Immature natural killer cell (primary cell): ENCODE measurements around the gene SPTY2D1. TPM values are rescaled to one million over a fixed set of nuclear protein-coding genes. Genes with fewer than 3 reads are reported as not detected.
"Not testable (repeated sequence)": the region's sequence is repeated elsewhere in the genome, so short reads cannot be mapped to it uniquely, and the experiment has no call there.

Experiments
- DNase-seq, 3 donors: peaks; one replicate each; pipeline ENCODE4 v3.0.0; 2022; ENCODE audit warnings: mixed read lengths in 1 of 3
- H3K27ac Mint-ChIP-seq, 6 donors: one replicate each; pipeline ENCODE4 v1.8.0; 2020; ENCODE audit warnings: mixed read lengths in 6 of 6, mild to moderate bottlenecking in 5 of 6, inconsistent platforms in 4 of 6, moderate library complexity in 3 of 6
- H3K27me3 Mint-ChIP-seq, 3 donors: one replicate each; pipeline ENCODE4 v1.8.0; 2020 to 2021; ENCODE audit warnings: low read depth in 3 of 3, mild to moderate bottlenecking in 3 of 3, mixed read lengths in 3 of 3, moderate library complexity in 3 of 3, inconsistent platforms in 1 of 3
- H3K36me3 Mint-ChIP-seq, 3 donors: one replicate each; pipeline ENCODE4 v1.8.0; 2020; ENCODE audit warnings: mixed read lengths in 3 of 3, inconsistent platforms in 2 of 3, mild to moderate bottlenecking in 2 of 3
- H3K4me1 Mint-ChIP-seq, 2 donors: one replicate each; pipeline ENCODE4 v1.8.0; 2020; ENCODE audit warnings: inconsistent platforms in 2 of 2, mild to moderate bottlenecking in 2 of 2, mixed read lengths in 2 of 2, moderate library complexity in 1 of 2
- H3K4me3 Mint-ChIP-seq, 5 donors: one replicate each; pipeline ENCODE4 v1.8.0; 2020; ENCODE audit warnings: mild to moderate bottlenecking in 5 of 5, mixed read lengths in 5 of 5, inconsistent platforms in 3 of 5, moderate library complexity in 3 of 5
- H3K9me3 Mint-ChIP-seq, 6 donors: one replicate each; pipeline ENCODE4 v1.8.0; 2020; ENCODE audit warnings: mild to moderate bottlenecking in 6 of 6, mixed read lengths in 6 of 6, inconsistent platforms in 4 of 6, moderate library complexity in 3 of 6
- polyA plus RNA-seq, 3 donors: library from polyadenylated mRNA; unstranded; fragments of 300-500 nt; fragmentation: Illumina TruSeq; gene quantifications; one replicate each; pipeline ENCODE4 v1.2.3, GENCODE V29; 2021

The SPTY2D1 gene
- polyA plus RNA-seq, 3 donors from 2014 or later, result 7.8 to 20.7 (median 15.3) TPM

DNA sequence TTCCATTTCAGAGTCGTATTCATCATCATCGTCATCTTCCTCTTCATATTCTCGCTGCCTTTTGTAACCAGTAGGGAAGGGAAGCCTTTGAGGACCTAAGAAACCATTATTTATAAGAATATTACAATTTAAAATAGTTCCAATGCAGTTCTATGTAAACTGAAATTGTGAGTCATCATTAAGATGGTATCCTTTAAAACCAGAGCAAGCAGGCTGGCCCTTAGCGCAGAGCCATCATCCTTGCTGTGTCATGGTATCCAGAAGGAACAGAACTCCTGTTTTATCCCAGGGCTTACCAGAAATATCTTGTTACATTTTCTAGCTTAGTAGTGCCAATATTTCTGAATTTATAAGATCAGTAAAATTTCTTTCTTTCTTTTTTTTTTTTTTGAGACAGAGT is 21.7 kb downstream of the SPTY2D1 start:
- H3K4me3 Mint-ChIP-seq, result no peak overlapping the region
- H3K36me3 Mint-ChIP-seq, result peaks cover 21 to 51% (median 24%) of the 10 kb centered on the region in 3 donors
- no peak overlapping the region for H3K27ac Mint-ChIP-seq
- peaks cover 20 to 34% of the 10 kb centered on the region in 2 donors for H3K4me1 Mint-ChIP-seq
- DNase-seq, result no peak
- peaks cover 0 to 4% (median 3%) of the 10 kb centered on the region in 3 donors for H3K27me3 Mint-ChIP-seq
- no peaks in the 10 kb centered on the region for H3K9me3 Mint-ChIP-seq

DNA sequence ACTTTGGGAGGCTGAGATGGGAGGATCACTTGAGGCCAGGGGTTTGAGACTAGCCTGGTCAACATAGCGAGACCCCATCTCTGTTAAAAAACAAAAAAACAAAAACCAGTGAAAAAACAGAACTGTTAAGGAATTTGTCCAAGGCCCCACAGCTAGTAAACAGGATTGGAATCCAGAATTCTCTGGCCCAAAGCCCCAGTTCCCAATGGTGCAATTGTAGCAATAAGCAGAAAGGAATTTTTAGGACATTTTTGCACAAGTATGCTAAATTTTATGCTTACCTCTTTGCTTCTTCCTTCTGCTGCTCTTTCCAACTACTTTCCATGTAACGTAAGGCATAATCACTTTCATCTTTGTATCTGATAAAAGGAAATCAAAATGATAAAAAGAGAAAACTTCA is 22.9 kb downstream of the SPTY2D1 start:
- Mint-ChIP-seq H3K27ac (no peak overlapping the region), H3K9me3 (no peaks in the 10 kb centered on the region), H3K27me3 (peaks cover 0 to 4% (median 3%) of the 10 kb centered on the region in 3 donors), H3K4me1 (peaks cover 9 to 22% of the 10 kb centered on the region in 2 donors), H3K36me3 (peaks cover 24 to 54% (median 26%) of the 10 kb centered on the region in 3 donors), H3K4me3 (no peak overlapping the region)
- DNase-seq, result no peak

DNA sequence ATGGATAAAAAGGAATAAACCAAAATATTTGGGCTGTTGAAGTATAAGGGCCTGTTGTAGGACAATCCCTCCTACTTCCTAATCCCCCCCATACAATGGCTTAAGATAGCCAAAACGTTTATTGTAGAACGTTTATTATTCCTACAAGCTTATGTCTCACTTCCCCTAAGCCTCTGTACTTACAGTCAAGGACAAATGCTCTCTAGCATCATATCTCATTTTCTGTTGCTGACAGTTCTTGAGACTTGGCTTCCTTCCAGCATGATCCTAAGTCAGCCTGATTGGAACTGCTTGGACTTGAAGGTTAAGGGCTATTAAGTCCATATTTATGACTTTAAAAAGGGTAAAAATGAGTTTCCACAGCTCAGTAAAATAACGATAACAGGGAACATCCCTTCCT is 25.8 kb downstream of the SPTY2D1 start:
- H3K4me3 Mint-ChIP-seq, result no peak overlapping the region
- H3K36me3 Mint-ChIP-seq, result peaks cover 10 to 39% (median 15%) of the 10 kb centered on the region in 3 donors
- DNase-seq, result no peak
- H3K4me1 Mint-ChIP-seq, result peaks cover 2 to 5% of the 10 kb centered on the region in 2 donors
- H3K27me3 Mint-ChIP-seq, result peaks cover 0 to 3% (median 0%) of the 10 kb centered on the region in 3 donors
- H3K9me3 Mint-ChIP-seq, result no peaks in the 10 kb centered on the region
- H3K27ac Mint-ChIP-seq, result no peak overlapping the region

DNA sequence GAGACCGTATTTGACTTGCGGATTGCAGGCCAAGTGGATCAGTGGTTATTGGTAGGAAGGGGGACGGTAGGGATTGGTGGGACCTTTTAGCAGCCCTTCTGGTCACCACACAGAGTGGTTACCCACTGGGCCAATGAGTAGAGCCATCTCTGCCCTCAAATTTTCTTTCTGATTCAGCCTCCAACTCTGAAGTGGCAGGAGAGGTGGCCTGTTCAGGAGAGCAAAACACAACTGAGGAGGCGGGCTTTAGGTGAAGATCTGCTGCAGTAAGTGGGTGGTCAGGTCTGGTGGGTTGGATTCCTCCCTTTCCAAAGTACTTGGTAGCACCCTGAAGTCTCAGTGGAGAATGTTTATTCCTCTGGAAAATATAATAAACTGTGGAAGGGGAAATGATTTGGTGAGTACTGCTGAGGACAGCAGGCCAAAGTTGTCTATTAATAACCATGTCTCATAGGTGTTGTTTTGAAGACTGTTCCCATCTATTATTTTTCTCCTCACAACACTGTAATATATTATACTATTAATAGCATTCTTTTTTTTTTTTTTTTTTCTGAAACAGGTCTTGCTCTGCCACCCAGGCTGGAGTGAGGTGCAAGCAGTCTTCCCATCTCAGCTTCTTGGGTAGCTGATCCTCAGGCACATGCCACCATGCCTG is 33.1 kb downstream of the SPTY2D1 start:
- Mint-ChIP-seq H3K9me3 (no peaks in the 10 kb centered on the region), H3K4me1 (no peaks in the 10 kb centered on the region), H3K27ac (peak overlapping the region in 2 of 6 donors; percentile 16 to 21), H3K36me3 (peaks cover 0 to 15% (median 10%) of the 10 kb centered on the region in 3 donors), H3K4me3 (no peak overlapping the region), H3K27me3 (no peaks in the 10 kb centered on the region)
- no peak for DNase-seq

DNA sequence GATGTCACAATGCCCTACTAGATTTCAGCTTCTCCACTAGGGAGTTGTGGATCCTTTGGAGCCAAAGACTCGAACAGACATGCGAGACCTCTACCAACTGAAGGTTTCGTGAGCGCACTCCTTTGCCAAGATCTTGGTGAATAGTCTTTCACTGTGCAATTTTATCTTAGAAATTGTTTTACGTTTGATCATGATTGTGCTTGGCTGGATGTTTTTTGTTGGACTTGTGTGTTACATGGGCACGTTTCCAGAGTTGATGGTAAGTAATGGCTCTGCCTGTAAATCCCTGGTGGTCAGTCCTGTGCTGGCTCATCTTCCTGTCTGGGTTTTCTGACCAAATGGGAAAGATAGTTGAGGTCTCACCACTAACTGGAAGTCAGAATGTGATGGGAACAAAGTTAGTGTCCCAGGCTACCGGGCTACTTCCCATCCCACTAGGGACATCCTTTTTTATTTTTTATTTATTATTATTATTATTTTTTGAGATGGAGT is 34.4 kb downstream of the SPTY2D1 start, which contains the start of gene MISFA:
Gene MISFA, plus strand, starts transcription at position 51 of the 492 bp plus-strand sequence. Its CDS starts 140 bp downstream, at position 191.
- Mint-ChIP-seq H3K4me3 (no peak within 1 kb of the TSS), H3K36me3 (peaks cover 0 to 11% (median 10%) of the 10 kb centered on the region in 3 donors), H3K9me3 (no peaks in the 10 kb centered on the region), H3K27me3 (no peaks in the 10 kb centered on the region), H3K4me1 (no peaks in the 10 kb centered on the region), H3K27ac (peak within 1 kb of the TSS in 2 of 6 donors; percentile 40 to 81)
- no peak for DNase-seq

DNA sequence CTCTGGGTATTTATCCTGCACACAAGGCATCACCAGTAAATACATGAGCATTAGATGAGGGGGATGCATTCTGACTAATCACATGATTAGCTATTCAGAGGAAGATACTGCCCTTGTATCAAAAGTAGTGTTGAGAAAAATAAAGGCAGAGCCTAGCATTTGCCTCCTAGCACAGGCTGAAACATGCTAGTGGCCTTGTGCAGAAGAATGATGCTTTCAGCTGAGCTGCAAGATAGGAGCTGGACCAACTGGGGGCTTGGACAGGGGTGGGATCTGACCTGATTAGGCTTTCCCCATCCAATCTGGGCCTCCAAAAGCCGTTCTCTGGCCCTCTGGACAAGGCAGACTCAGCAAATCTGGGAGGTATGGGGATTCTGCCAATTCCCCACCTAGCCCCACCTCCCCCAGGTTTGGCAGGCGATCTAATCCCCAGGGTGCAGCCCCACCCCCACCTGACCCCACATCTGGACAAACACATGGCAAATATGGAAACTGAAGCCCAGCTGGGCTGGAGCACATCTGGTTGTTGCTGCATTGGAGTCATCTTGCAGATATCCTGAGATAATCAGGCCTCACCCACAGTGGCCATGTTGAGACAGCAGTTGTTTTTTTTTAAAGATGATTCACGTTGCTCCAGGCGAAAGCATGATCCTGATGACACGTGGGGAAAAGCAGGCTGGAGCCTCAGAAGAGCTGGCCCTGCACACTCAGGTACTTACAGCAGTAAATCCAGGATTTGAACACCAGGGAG is 39.0 kb downstream of the SPTY2D1 start:
- no peak for DNase-seq
- no peak overlapping the region for H3K27ac Mint-ChIP-seq
- H3K4me3 Mint-ChIP-seq, result no peak overlapping the region
- peaks cover 0 to 3% (median 0%) of the 10 kb centered on the region in 3 donors for H3K27me3 Mint-ChIP-seq
- peaks cover 0 to 11% (median 10%) of the 10 kb centered on the region in 3 donors for H3K36me3 Mint-ChIP-seq
- H3K4me1 Mint-ChIP-seq, result peaks cover 0 to 6% of the 10 kb centered on the region in 2 donors
- no peaks in the 10 kb centered on the region for H3K9me3 Mint-ChIP-seq

DNA sequence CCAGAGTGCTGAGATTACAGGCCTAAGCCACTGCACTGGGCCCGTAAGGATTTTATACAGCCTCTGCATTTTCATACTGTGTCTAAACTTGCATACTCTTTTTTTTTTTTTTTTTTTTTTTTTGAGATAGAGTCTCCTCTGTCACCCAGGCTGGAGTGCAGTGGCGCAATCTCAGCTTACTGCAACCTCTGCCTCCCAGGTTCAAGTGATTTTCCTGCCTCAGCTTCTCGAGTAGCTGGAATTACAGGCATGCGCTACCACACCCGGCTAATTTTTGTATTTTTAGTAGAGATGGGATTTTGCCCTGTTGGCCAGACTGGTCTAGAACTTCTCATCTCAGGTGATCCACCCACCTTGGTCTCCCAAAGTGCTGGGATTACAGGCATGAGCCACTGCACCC is 40.1 kb downstream of the SPTY2D1 start:
- not testable (repeated sequence) for H3K4me1 Mint-ChIP-seq, H3K27ac Mint-ChIP-seq, H3K27me3 Mint-ChIP-seq, H3K4me3 Mint-ChIP-seq, H3K9me3 Mint-ChIP-seq, DNase-seq
- H3K36me3 Mint-ChIP-seq, result peaks cover 0 to 11% (median 10%) of the 10 kb centered on the region in 3 donors

DNA sequence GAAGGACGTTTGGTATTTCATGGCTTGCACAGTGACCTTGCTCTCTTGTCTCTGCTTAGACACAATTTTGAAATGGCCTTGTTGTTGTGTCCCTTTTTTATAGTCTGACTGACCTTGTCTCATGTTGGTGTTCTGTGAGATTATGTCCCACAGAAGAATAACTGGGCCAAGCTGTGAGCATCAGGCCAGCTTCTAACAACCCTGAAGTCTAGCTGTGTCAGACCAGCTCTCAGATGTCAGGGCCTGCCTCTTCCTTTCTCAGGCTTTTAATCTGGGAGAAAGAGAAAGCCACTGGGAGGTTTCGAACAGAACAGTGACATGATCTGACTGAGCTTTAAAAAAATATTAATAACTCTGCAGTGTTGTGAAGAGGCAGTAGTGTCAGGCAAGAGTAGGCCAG is 43.6 kb downstream of the SPTY2D1 start:
- no peaks in the 10 kb centered on the region for H3K36me3 Mint-ChIP-seq
- no peak overlapping the region for H3K27ac Mint-ChIP-seq
- H3K4me3 Mint-ChIP-seq, result peak overlapping the region in 2 of 5 donors; percentile 3 to 29
- DNase-seq, result no peak
- H3K4me1 Mint-ChIP-seq, result peaks cover 0 to 6% of the 10 kb centered on the region in 2 donors
- H3K27me3 Mint-ChIP-seq, result peaks cover 0 to 3% (median 0%) of the 10 kb centered on the region in 3 donors
- no peaks in the 10 kb centered on the region for H3K9me3 Mint-ChIP-seq

DNA sequence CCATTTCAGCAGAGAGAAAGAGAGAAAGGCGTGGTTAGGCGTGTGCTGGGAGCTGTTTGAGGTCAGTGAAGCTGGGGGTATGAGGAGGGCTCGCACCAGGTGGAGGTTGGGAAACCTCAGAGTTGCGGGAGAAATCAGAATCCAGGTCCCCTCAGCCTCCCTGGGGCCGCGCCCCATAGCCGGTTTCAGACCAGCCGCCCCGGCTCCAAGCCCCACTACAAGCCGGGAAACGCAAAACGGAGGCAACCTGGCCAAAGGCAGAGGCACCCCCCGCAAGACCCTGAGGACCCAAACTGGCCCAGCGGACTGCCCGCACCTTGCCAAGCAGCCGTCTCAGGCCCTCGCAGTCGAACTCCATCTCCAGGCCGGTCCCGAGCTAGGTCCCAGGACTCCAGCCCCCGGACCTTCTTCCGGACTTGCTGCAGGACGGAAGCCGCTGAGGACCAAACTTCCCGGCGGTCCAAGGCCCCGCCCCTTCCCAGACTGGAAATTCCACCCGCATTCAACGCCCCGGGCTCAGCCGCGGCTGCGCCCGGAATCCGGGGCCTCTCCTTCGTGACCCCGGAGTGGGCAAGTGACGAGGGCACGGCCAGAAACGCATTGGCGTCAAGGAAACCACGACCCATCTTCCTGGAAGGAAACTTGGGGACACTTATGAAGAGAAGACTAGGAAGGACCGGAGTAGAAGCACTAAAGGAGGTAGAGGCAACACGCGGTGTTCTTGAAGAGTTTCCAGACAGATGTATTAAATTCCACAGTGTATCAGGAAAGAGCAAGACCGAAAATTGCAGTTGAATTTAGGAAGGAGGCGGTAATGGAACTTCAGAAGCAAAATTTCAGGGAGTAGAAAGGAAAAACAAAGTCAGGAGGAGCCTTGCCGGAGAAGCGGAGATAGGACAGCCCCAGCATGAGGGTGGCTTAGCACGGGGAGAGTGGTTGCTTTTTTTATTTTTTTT is 45.6 kb downstream of the SPTY2D1 start, which contains the start of gene UEVLD:
Gene UEVLD, minus strand, starts transcription at position 438 of the 956 bp plus-strand sequence. Its CDS starts 80 bp downstream, at position 358.
- Mint-ChIP-seq H3K36me3 (no peaks in the 10 kb centered on the region), H3K27ac (no peak within 1 kb of the TSS), H3K4me3 (no peak within 1 kb of the TSS), H3K4me1 (peaks cover 2 to 10% of the 10 kb centered on the region in 2 donors), H3K9me3 (no peaks in the 10 kb centered on the region), H3K27me3 (peaks cover 0 to 3% (median 0%) of the 10 kb centered on the region in 3 donors)
- peak; percentile 78 for DNase-seq

DNA sequence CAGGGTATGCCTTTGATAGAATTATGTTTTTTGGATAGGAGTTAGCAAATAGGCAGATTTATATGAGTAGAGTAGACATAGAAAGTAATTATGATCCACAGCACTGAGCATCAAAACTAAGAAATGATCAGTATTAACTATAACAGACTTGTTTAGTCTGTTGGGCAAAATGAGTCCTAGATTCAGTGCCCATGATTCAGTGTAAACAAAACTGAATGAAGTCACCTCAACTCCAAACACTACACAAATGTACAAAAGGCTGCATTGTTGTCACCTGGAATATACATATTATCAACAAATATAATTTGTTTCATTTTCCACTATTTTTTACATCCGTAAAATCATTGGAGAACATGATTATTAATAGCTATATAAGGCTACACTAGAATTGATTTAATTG is 52.3 kb downstream of the SPTY2D1 start:
- peaks cover 0 to 11% (median 11%) of the 10 kb centered on the region in 3 donors for H3K36me3 Mint-ChIP-seq
- H3K27ac Mint-ChIP-seq, result peak overlapping the region; percentile 21 to 96 (median 57)
- no peaks in the 10 kb centered on the region for H3K9me3 Mint-ChIP-seq
- no peak for DNase-seq
- peaks cover 18 to 26% of the 10 kb centered on the region in 2 donors for H3K4me1 Mint-ChIP-seq
- H3K4me3 Mint-ChIP-seq, result no peak overlapping the region
- H3K27me3 Mint-ChIP-seq, result no peaks in the 10 kb centered on the region

DNA sequence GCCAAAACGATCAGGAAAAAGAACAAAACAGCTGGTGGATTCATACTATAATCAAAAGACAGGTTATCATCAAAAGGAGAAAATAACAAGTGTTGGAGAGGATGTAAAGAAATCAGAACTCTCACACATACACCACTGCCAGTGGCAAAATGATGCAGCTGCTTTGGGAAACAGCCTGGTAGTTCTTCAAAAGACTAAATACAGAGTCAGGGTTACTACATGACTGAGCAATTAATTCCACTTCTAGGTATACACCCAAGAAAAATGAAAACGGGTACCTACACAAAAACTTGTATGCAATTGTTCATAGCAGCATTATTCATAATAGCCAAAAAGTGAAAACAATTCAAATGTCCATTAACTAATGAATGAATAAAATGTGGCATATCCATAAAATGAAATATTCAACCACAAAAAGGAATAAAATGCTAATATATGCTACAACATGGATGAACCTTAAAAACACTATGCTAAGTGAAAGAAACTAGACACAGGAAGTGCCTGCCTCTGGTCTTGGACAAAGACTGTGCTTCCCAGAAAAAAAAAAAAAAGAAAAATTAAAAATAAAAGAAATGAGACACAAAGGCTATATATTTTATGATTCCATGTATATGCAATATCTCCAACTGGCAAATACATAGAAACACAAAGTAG is 53.9 kb downstream of the SPTY2D1 start:
- H3K27me3 Mint-ChIP-seq, result no peaks in the 10 kb centered on the region
- no peak overlapping the region for H3K4me3 Mint-ChIP-seq
- H3K36me3 Mint-ChIP-seq, result peaks cover 5 to 22% (median 16%) of the 10 kb centered on the region in 3 donors
- peak overlapping the region in 3 of 6 donors; percentile 12 to 96 (median 36) for H3K27ac Mint-ChIP-seq
- DNase-seq, result no peak
- H3K9me3 Mint-ChIP-seq, result no peaks in the 10 kb centered on the region
- H3K4me1 Mint-ChIP-seq, result peaks cover 18 to 24% of the 10 kb centered on the region in 2 donors

DNA sequence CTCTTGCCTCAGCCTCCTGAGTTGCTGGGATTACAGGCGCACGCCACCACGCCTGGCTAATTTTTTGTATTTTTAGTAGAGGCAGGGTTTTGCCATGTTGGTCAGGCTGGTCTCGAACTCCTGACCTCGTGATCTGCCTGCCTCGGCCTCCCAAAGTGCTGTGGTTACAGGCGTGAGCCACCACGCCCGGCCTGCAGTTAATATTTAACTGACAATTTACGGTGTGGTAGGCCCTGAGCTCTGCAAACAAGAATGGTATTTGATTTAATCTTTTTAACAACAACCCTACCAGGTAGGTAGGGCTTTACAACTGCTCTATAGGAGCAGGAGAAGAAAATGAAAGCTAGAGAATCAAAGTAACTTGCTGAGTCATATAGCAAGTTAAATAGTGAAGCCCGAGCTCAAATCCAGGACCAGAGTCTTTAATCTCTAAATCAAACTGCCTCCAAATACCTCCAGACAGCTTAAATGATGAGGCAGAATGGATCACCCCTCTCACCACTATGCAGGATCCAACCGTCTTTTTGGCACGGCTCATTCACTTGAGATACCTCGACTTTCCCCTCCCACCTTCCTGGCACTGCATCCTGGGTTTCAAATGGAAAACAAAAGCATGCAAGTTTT is 55.1 kb downstream of the SPTY2D1 start:
- no peaks in the 10 kb centered on the region for H3K9me3 Mint-ChIP-seq
- peaks cover 5 to 22% (median 19%) of the 10 kb centered on the region in 3 donors for H3K36me3 Mint-ChIP-seq
- peak overlapping the region; percentile 80 to 96 (median 90) for H3K27ac Mint-ChIP-seq
- no peaks in the 10 kb centered on the region for H3K27me3 Mint-ChIP-seq
- peaks cover 16 to 21% of the 10 kb centered on the region in 2 donors for H3K4me1 Mint-ChIP-seq
- DNase-seq, result peak in 1 of 3 donors; percentile 23
- peak overlapping the region; percentile 29 to 83 (median 69) for H3K4me3 Mint-ChIP-seq
